ENCODE measurements around the gene YIPF4. TPM values are rescaled to one million over a fixed set of nuclear protein-coding genes. Genes with fewer than 3 reads are reported as not detected.

Gene YIPF4
- 33.4 and 36.7 TPM in 2 replicates for total RNA-seq

DNA sequence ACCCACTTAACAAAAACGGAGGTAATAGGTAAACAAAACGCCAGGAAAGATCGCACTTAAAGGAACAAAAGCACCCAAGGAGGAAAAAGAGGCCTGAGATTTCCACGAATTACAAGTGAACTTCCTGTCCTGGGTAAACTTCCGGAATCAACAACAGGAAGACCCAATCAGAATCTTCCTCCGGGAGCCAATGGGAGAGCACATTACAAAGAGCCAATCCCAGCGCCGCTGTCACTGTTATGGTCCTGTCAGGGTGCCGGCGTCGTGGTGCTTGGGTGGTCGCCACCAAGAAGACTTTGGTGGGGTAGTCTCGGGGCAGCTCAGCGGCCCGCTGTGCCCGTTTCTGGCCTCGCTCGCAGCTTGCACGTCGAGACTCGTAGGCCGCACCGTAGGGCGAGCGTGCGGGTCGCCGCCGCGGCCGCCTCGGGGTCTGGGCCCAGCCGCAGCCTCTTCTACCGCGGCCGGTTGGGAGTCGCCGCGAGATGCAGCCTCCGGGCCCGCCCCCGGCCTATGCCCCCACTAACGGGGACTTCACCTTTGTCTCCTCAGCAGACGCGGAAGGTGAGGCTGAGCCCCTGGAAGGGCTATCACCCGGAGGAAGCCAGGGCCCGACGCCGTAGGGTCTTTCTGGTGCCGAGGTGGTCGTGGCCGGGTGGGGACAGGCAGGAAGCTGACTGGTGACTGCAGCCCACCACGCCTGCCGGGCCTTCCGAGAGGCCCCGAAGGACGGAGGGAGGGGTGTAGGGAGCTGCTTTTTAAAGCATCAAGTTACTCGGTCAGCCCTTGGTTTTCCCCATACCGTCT, at the start of gene YIPF4:
Gene YIPF4, plus strand, starts transcription at position 231 of the 804 bp plus-strand sequence. Its CDS starts 252 bp downstream, at position 483.
- Mint-ChIP-seq H3K9me3 (no peaks in the 10 kb centered on the region), H3K36me3 (ENCODE audit: low read depth) (peaks cover 16% of the 10 kb centered on the region), H3K4me3 (ENCODE audit: low read depth) (peak within 1 kb of the TSS; percentile 97), H3K4me1 (ENCODE audit: low read depth) (peaks cover 7% of the 10 kb centered on the region), H3K27ac (peak within 1 kb of the TSS; percentile 94), H3K27me3 (ENCODE audit: low read depth) (peaks cover 2% of the 10 kb centered on the region)
- intact Hi-C loops (cut with micrococcal nuclease), result loop anchor here (1.0 to 2.0 kb wide), 3 partner anchors 79 to 215 kb away; partner anchors contain the start of genes BIRC6, SLC30A6 and SPAST
- peak; percentile 85 for DNase-seq (ENCODE audit: low spot score)

GRCh38 chr2:32228181-32228580, 49.5 kb upstream of the YIPF4 start:
- Mint-ChIP-seq H3K27ac (no peak overlapping the region), H3K36me3 (ENCODE audit: low read depth) (peaks cover 15% of the 10 kb centered on the region), H3K4me3 (ENCODE audit: low read depth) (no peak overlapping the region), H3K9me3 (no peaks in the 10 kb centered on the region), H3K27me3 (ENCODE audit: low read depth) (no peaks in the 10 kb centered on the region), H3K4me1 (ENCODE audit: low read depth) (no peaks in the 10 kb centered on the region)
- intact Hi-C loops (cut with micrococcal nuclease), result no loop called here
- DNase-seq (ENCODE audit: low spot score), result no peak

- H3K4me1 Mint-ChIP-seq (ENCODE audit: low read depth), result no peaks in the 10 kb centered on the region
- H3K36me3 Mint-ChIP-seq (ENCODE audit: low read depth), result peaks cover 5% of the 10 kb centered on the region
- no peak overlapping the region for H3K4me3 Mint-ChIP-seq (ENCODE audit: low read depth)
- intact Hi-C loops (cut with micrococcal nuclease), result no loop called here
- no peaks in the 10 kb centered on the region for H3K27me3 Mint-ChIP-seq (ENCODE audit: low read depth)
- H3K9me3 Mint-ChIP-seq, result no peaks in the 10 kb centered on the region
- H3K27ac Mint-ChIP-seq, result no peak overlapping the region
- DNase-seq (ENCODE audit: low spot score), result no peak
These were observed 48.1 kb upstream of the YIPF4 start for GRCh38 chr2:32229635-32230034.

GRCh38 chr2:32231959-32232358, 45.7 kb upstream of the YIPF4 start:
- H3K4me3 Mint-ChIP-seq (ENCODE audit: low read depth), result no peak overlapping the region
- no peak for DNase-seq (ENCODE audit: low spot score)

DNA sequence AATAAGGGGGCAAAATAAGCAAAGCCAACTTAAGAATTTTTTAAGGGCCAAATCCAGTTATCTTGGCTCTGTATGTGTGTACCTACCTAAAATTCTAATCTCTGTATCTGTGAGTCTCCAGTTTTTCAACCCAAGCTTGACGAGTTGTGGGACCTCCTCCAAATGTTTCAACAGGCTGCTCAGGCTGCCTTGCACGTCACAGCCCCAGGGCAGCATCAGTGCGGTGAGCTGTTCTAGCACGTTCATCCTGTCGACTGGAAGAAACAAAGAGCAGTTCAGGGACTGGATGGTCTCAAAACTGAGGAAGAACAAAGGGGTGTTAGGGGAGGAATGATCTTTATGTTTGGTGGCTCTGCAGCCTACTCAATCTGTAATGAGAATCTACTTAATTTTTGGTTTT, 42.4 kb upstream of the YIPF4 start:
- no peak for DNase-seq (ENCODE audit: low spot score)
- no peaks in the 10 kb centered on the region for H3K9me3 Mint-ChIP-seq
- H3K4me1 Mint-ChIP-seq (ENCODE audit: low read depth), result no peaks in the 10 kb centered on the region
- H3K36me3 Mint-ChIP-seq (ENCODE audit: low read depth), result peaks cover 2% of the 10 kb centered on the region
- no peak overlapping the region for H3K4me3 Mint-ChIP-seq (ENCODE audit: low read depth)
- no peak overlapping the region for H3K27ac Mint-ChIP-seq
- intact Hi-C loops (cut with micrococcal nuclease), result no loop called here
- H3K27me3 Mint-ChIP-seq (ENCODE audit: low read depth), result no peaks in the 10 kb centered on the region

More at GRCh38 chr2:32231959-32232358, 45.7 kb upstream of the YIPF4 start:
- no peak overlapping the region for H3K27ac Mint-ChIP-seq
- no peaks in the 10 kb centered on the region for H3K9me3 Mint-ChIP-seq
- no peaks in the 10 kb centered on the region for H3K27me3 Mint-ChIP-seq (ENCODE audit: low read depth)
- no peaks in the 10 kb centered on the region for H3K4me1 Mint-ChIP-seq (ENCODE audit: low read depth)
- intact Hi-C loops (cut with micrococcal nuclease), result no loop called here
- H3K36me3 Mint-ChIP-seq (ENCODE audit: low read depth), result peaks cover 2% of the 10 kb centered on the region

DNA sequence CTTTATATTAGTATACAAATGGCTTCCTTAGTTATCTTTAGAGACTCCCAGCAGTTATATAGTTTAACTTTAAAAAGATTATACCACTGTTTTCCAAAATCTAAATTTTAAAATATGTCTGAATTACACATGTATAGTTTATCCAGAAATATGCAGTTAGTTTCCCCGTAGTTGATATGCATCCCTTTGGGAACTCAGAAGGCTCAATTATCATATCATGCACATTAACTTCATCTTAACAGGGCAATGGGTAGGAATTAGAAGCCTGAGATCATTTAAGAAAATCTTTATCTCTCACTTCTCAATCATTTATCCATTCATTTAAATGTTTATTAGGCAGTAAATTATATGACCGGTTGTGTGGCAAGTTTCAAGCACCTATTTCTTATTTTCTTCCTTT, 40.2 kb upstream of the YIPF4 start:
- intact Hi-C loops (cut with micrococcal nuclease), result no loop called here
- no peaks in the 10 kb centered on the region for H3K27me3 Mint-ChIP-seq (ENCODE audit: low read depth)
- H3K4me1 Mint-ChIP-seq (ENCODE audit: low read depth), result no peaks in the 10 kb centered on the region
- no peak overlapping the region for H3K4me3 Mint-ChIP-seq (ENCODE audit: low read depth)
- H3K36me3 Mint-ChIP-seq (ENCODE audit: low read depth), result peaks cover 2% of the 10 kb centered on the region
- DNase-seq (ENCODE audit: low spot score), result no peak
- H3K9me3 Mint-ChIP-seq, result no peaks in the 10 kb centered on the region
- no peak overlapping the region for H3K27ac Mint-ChIP-seq

DNA sequence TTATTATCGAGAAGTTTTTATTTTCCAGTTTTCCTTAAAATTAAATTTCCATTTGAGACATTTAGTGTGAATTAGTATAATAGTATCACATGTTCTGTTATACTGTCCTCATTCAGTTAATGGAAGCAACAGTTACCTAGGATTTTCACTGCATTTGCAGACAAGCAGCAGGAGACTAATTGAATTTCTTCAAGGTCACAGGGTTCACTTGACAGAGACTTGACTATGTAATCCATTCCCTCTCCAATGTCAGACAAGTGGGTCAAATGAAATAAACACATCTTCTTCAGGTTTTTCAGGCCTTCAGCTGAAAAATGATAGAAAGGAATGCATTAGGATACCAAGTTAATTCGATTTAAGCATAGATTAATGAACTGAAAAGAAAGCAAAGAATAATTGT, 39.7 kb upstream of the YIPF4 start:
- DNase-seq (ENCODE audit: low spot score), result no peak
- no peaks in the 10 kb centered on the region for H3K4me1 Mint-ChIP-seq (ENCODE audit: low read depth)
- no peak overlapping the region for H3K4me3 Mint-ChIP-seq (ENCODE audit: low read depth)
- no peaks in the 10 kb centered on the region for H3K9me3 Mint-ChIP-seq
- intact Hi-C loops (cut with micrococcal nuclease), result no loop called here
- no peaks in the 10 kb centered on the region for H3K27me3 Mint-ChIP-seq (ENCODE audit: low read depth)
- peaks cover 2% of the 10 kb centered on the region for H3K36me3 Mint-ChIP-seq (ENCODE audit: low read depth)
- H3K27ac Mint-ChIP-seq, result no peak overlapping the region

DNA sequence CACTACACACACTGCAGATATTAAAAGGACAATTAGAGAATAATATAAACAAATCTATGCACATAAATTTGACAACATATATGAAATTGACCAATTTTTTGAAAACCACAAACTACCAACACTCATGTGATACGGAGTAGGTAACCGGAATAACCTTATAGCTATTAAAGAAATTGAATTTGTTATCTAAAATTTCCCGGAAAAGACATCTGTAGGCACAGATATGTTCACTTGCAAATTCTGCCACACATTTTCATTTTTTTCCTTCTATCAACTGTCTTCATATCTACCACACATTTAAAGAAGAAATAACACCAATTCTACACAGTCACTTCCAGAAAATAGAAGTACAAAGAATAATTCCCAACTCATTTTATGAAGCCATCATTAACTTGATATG, 35.4 kb upstream of the YIPF4 start:
- H3K27ac Mint-ChIP-seq, result no peak overlapping the region
- intact Hi-C loops (cut with micrococcal nuclease), result no loop called here
- no peaks in the 10 kb centered on the region for H3K4me1 Mint-ChIP-seq (ENCODE audit: low read depth)

DNA sequence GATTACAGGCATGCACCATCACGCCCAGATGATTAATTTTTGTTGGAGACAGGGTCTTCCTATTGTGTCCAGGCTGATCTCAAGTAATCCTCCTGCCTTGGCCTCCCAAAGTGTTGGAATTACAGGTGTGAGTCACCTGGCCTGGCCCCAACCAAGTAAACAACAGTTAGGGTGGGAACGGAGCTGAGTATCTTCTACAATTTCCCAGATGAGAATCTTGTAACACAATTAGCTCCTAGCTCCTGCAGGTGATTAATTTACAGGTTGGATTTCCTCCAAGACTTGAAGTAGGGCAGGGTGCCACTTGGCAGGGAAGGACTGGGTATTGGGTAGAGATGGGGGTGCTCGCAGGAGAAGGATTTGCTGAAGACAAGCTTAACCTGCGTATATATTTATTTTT, 30.8 kb upstream of the YIPF4 start:
- Mint-ChIP-seq H3K27ac (no peak overlapping the region), H3K4me1 (ENCODE audit: low read depth) (no peaks in the 10 kb centered on the region), H3K4me3 (ENCODE audit: low read depth) (no peak overlapping the region), H3K36me3 (ENCODE audit: low read depth) (no peaks in the 10 kb centered on the region), H3K27me3 (ENCODE audit: low read depth) (no peaks in the 10 kb centered on the region), H3K9me3 (no peaks in the 10 kb centered on the region)
- intact Hi-C loops (cut with micrococcal nuclease), result no loop called here
- DNase-seq (ENCODE audit: low spot score), result no peak

More for the DNA sequence above, 35.4 kb upstream of the YIPF4 start:
- Mint-ChIP-seq H3K9me3 (no peaks in the 10 kb centered on the region), H3K27me3 (ENCODE audit: low read depth) (no peaks in the 10 kb centered on the region), H3K36me3 (ENCODE audit: low read depth) (no peaks in the 10 kb centered on the region), H3K4me3 (ENCODE audit: low read depth) (no peak overlapping the region)
- DNase-seq (ENCODE audit: low spot score), result no peak

DNA sequence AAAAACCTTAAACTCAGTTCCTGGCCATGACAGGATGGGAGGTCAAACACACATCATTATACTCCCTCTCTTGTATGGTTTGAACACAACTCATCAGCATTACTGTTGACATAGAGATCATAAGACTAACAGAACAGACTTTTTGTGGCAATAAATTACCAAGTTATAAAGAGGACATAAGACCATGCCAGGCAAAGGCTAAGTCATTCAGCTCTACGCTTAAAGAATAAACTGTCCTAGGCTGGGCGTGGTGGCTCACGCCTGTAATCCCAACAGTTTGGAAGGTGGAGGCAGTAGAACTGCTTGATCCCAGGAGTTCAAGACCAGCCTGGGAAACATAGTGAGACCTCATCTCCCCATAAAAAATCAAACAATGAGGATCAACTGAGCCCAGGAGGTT, 29.4 kb upstream of the YIPF4 start:
- no peak overlapping the region for H3K4me3 Mint-ChIP-seq (ENCODE audit: low read depth)
- H3K4me1 Mint-ChIP-seq (ENCODE audit: low read depth), result no peaks in the 10 kb centered on the region
- H3K27ac Mint-ChIP-seq, result no peak overlapping the region
- H3K36me3 Mint-ChIP-seq (ENCODE audit: low read depth), result no peaks in the 10 kb centered on the region
- no peaks in the 10 kb centered on the region for H3K27me3 Mint-ChIP-seq (ENCODE audit: low read depth)
- intact Hi-C loops (cut with micrococcal nuclease), result no loop called here
- DNase-seq (ENCODE audit: low spot score), result no peak
- H3K9me3 Mint-ChIP-seq, result no peaks in the 10 kb centered on the region

DNA sequence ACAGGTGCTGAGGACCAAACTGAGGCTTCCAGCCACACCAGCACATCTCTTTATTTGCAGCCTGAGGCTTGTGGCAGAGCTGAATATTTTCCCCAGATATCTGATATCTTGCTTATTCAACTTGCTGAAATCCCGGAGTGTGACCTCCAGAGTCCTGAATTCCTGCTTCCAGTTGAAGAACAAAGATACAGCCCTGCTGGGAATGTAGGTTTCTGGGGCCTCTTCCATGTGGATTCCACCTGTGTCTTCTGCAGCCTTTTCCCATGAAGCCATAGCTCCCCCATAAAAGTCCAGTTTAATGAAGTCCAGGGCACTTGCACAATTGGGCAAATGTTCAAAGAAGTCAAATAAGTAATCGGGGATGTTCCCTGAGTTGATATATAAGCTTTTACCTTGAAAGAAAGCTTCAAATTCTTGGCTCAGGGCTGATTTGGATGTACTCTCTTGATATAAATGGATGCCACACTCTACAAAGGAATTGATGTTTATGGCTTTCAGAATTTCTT, 27.9 kb upstream of the YIPF4 start:
- DNase-seq (ENCODE audit: low spot score), result no peak
- no peaks in the 10 kb centered on the region for H3K27me3 Mint-ChIP-seq (ENCODE audit: low read depth)
- no peak overlapping the region for H3K4me3 Mint-ChIP-seq (ENCODE audit: low read depth)
- H3K9me3 Mint-ChIP-seq, result no peaks in the 10 kb centered on the region
- H3K36me3 Mint-ChIP-seq (ENCODE audit: low read depth), result no peaks in the 10 kb centered on the region
- H3K4me1 Mint-ChIP-seq (ENCODE audit: low read depth), result no peaks in the 10 kb centered on the region
- intact Hi-C loops (cut with micrococcal nuclease), result no loop called here
- H3K27ac Mint-ChIP-seq, result no peak overlapping the region

GRCh38 chr2:32250290-32250689, 27.4 kb upstream of the YIPF4 start:
- Mint-ChIP-seq H3K4me1 (ENCODE audit: low read depth) (no peaks in the 10 kb centered on the region), H3K27me3 (ENCODE audit: low read depth) (no peaks in the 10 kb centered on the region), H3K36me3 (ENCODE audit: low read depth) (no peaks in the 10 kb centered on the region), H3K4me3 (ENCODE audit: low read depth) (no peak overlapping the region), H3K9me3 (no peaks in the 10 kb centered on the region), H3K27ac (no peak overlapping the region)
- intact Hi-C loops (cut with micrococcal nuclease), result no loop called here
- DNase-seq (ENCODE audit: low spot score), result no peak

GRCh38 chr2:32258242-32258641, 19.5 kb upstream of the YIPF4 start:
- H3K27ac Mint-ChIP-seq, result no peak overlapping the region
- H3K4me3 Mint-ChIP-seq (ENCODE audit: low read depth), result no peak overlapping the region
- peaks cover 2% of the 10 kb centered on the region for H3K4me1 Mint-ChIP-seq (ENCODE audit: low read depth)
- intact Hi-C loops (cut with micrococcal nuclease), result no loop called here
- H3K27me3 Mint-ChIP-seq (ENCODE audit: low read depth), result no peaks in the 10 kb centered on the region
- H3K9me3 Mint-ChIP-seq, result no peaks in the 10 kb centered on the region
- DNase-seq (ENCODE audit: low spot score), result no peak
- H3K36me3 Mint-ChIP-seq (ENCODE audit: low read depth), result no peaks in the 10 kb centered on the region

Measured in activated T-helper 2 cell treated with anti-CD3 and anti-CD28 coated beads, Interferon-gamma antibody, Interleukin-2, Interleukin-4, amounts not matched to agents 10 μg/mL and 5 μg/mL and 100 μg/mL, durations not matched to agents 14 hours and 24 hours and 36 hours (primary cell).